Endothelial cell (in vitro differentiated cells): ENCODE measurements around the gene EPB41L4A. TPM values are rescaled to one million over a fixed set of nuclear protein-coding genes. Genes with fewer than 3 reads are reported as not detected.

Experiments
- DNase-seq: peaks from one replicate; pipeline ENCODE4 v3.0.0; 2021; ENCODE audit warnings: low spot score
- H3K27ac Mint-ChIP-seq: one replicate; pipeline ENCODE4 v1.8.0; 2021; ENCODE audit warnings: mixed read lengths, inconsistent platforms; ENCODE audit not compliant: unreplicated experiment
- H3K27me3 Mint-ChIP-seq: one replicate; pipeline ENCODE4 v1.8.0; 2021; ENCODE audit warnings: mild to moderate bottlenecking, moderate library complexity, mixed read lengths, inconsistent platforms; ENCODE audit not compliant: unreplicated experiment
- H3K36me3 Mint-ChIP-seq: one replicate; pipeline ENCODE4 v1.8.0; 2021; ENCODE audit warnings: mild to moderate bottlenecking, low read depth, mixed read lengths, inconsistent platforms; ENCODE audit not compliant: unreplicated experiment
- H3K4me1 Mint-ChIP-seq: one replicate; pipeline ENCODE4 v1.8.0; 2021; ENCODE audit warnings: mild to moderate bottlenecking, mixed read lengths, inconsistent platforms; ENCODE audit not compliant: unreplicated experiment
- H3K4me3 Mint-ChIP-seq: one replicate; pipeline ENCODE4 v1.8.0; 2021; ENCODE audit warnings: mild to moderate bottlenecking, mixed read lengths, inconsistent platforms; ENCODE audit not compliant: unreplicated experiment
- H3K9me3 Mint-ChIP-seq: one replicate; pipeline ENCODE4 v1.8.0; 2021; ENCODE audit warnings: mixed read lengths, inconsistent platforms; ENCODE audit not compliant: unreplicated experiment
- total RNA-seq: library from RNA; stranded (reverse); fragmentation: NEBNext Ultra II Directional; extraction: Animal tissue kit (Norgen Biotek cat#: 25700); gene quantifications from one replicate; pipeline ENCODE4 v1.2.1, GENCODE V29; 2021; ENCODE audit not compliant: unreplicated experiment
- TF ChIP-seq, protein P1 (sequence below): fragments of 200-600 bp; sonication (generic); IDR thresholded peaks from one replicate; pipeline ENCODE4 v1.5.0; 2021; ENCODE audit warnings: antibody characterized with exemption; ENCODE audit not compliant: unreplicated experiment

Gene EPB41L4A
- total RNA-seq, 1 donor from 2014 or later: 50.6 TPM

DNA sequence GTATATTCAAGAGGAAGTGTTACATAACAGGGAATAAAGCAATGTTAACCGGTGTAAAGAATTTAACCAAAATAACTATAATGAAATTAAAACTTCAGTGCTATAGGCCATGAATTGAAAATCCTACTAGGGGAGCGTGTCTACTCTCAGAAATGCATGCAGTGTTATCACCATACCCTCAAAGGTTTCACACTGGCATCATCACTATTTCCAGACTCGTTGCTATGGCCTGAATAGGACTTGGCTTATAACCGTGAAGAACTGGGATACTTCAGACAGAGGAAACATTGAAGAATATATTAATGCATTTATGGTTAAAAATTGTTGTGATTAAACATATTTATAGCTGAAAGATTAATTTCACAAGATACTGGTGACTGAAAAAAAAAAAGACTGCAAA, 154.9 kb downstream of the EPB41L4A start:
- Mint-ChIP-seq H3K36me3 (peaks cover under 1% of the 10 kb centered on the region), H3K4me3 (no peak overlapping the region), H3K27me3 (peaks cover 2% of the 10 kb centered on the region), H3K27ac (no peak overlapping the region), H3K9me3 (no peaks in the 10 kb centered on the region), H3K4me1 (no peaks in the 10 kb centered on the region)
- no peak for DNase-seq
- TF ChIP-seq, protein P1, sequence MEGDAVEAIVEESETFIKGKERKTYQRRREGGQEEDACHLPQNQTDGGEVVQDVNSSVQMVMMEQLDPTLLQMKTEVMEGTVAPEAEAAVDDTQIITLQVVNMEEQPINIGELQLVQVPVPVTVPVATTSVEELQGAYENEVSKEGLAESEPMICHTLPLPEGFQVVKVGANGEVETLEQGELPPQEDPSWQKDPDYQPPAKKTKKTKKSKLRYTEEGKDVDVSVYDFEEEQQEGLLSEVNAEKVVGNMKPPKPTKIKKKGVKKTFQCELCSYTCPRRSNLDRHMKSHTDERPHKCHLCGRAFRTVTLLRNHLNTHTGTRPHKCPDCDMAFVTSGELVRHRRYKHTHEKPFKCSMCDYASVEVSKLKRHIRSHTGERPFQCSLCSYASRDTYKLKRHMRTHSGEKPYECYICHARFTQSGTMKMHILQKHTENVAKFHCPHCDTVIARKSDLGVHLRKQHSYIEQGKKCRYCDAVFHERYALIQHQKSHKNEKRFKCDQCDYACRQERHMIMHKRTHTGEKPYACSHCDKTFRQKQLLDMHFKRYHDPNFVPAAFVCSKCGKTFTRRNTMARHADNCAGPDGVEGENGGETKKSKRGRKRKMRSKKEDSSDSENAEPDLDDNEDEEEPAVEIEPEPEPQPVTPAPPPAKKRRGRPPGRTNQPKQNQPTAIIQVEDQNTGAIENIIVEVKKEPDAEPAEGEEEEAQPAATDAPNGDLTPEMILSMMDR: no peak

DNA sequence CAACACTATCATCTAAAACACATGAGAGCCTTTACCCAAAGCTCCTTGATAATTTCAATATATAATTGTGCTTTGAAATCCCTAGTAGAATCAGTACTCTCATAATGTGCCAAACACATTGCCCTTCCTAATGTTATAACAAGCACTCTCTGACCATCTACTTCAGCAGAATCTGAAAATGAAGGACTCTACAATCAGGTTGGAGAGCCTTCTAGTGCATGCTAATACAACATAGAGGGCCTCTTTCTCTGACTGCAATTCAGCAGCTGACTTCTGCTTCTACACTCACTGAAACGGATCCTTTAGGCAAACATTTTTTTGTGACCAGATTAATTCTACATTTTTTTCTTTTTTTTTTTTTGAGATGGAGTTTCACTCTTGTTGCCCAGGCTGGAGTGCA, 155.6 kb downstream of the EPB41L4A start:
- no peak overlapping the region for H3K27ac Mint-ChIP-seq
- peaks cover 5% of the 10 kb centered on the region for H3K36me3 Mint-ChIP-seq
- no peaks in the 10 kb centered on the region for H3K4me1 Mint-ChIP-seq
- no peaks in the 10 kb centered on the region for H3K9me3 Mint-ChIP-seq
- TF ChIP-seq, protein P1: no peak
- H3K27me3 Mint-ChIP-seq: peaks cover 2% of the 10 kb centered on the region
- no peak for DNase-seq
- no peak overlapping the region for H3K4me3 Mint-ChIP-seq

DNA sequence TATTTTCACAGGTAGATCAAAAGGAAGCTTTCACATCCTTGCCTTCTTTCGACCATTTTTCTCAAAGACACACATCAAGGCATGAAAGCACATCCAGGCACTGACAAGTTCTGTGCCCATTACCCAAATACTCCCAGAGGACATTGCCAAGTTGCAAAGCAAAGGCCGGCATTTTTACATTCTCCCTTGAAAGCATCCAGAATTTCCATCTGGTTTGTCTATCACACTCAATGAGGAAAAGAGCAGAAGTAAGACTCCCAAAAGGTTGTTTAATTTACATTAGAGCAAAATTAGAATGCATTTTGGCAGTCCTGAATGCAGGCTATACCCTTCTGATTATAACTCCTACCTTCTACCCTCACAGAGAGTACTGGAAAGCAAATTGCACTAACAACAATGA, 160.5 kb downstream of the EPB41L4A start:
- TF ChIP-seq, protein P1: no peak
- no peak overlapping the region for H3K27ac Mint-ChIP-seq
- H3K27me3 Mint-ChIP-seq: no peaks in the 10 kb centered on the region
- H3K36me3 Mint-ChIP-seq: peaks cover 5% of the 10 kb centered on the region
- no peak for DNase-seq
- no peaks in the 10 kb centered on the region for H3K9me3 Mint-ChIP-seq
- no peaks in the 10 kb centered on the region for H3K4me1 Mint-ChIP-seq
- H3K4me3 Mint-ChIP-seq: no peak overlapping the region

DNA sequence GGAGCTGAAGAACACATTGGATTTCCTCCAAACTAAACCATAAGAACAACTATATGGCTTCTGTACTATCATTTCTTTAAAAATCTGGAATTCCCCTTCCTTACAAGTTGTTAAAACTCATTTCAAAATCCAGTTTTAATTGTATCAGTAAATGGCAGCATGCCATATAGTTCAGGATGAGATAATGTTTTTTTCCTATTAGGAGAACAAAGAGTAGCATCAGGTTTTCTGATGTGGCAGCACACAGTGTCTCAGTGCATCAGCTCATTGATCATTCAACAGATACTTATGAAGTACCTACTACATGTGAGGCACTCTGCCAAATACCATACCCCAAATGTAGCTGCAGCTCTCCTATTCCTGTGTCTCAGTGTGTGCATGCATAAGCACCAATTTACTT, 161.1 kb downstream of the EPB41L4A start:
- no peak for DNase-seq
- TF ChIP-seq, protein P1: no peak
- H3K9me3 Mint-ChIP-seq: no peaks in the 10 kb centered on the region
- H3K4me3 Mint-ChIP-seq: no peak overlapping the region
- H3K27me3 Mint-ChIP-seq: no peaks in the 10 kb centered on the region
- peaks cover 5% of the 10 kb centered on the region for H3K36me3 Mint-ChIP-seq
- no peaks in the 10 kb centered on the region for H3K4me1 Mint-ChIP-seq
- H3K27ac Mint-ChIP-seq: no peak overlapping the region

DNA sequence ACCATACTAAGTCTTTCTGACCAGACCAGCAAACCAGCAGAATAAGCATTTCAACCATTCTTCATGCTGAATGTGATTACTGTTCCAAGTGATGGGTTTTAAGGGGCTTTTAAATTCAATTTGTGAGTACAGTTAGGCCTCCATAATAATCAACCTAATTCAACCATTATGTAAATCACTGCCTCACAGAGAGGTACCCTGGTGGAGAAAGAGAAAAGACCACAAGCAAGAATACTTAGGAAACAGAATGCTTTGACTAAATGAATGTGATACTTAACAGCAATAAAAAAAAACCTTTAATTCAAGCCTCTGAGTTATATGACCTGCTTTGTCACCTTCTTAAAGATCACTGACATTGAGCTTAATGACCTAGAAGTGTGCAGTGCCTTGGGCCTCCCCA, 162.1 kb downstream of the EPB41L4A start:
- DNase-seq: no peak
- Mint-ChIP-seq H3K4me3 (no peak overlapping the region), H3K36me3 (peaks cover 5% of the 10 kb centered on the region), H3K27ac (no peak overlapping the region), H3K9me3 (no peaks in the 10 kb centered on the region), H3K4me1 (no peaks in the 10 kb centered on the region), H3K27me3 (no peaks in the 10 kb centered on the region)
- TF ChIP-seq, protein P1: no peak
